Nephron (organoid): Measurements from ENCODE around the gene IRF5.
A peak's percentile ranks its signal among the peaks of the same experiment; 100 is the strongest.

ENCODE experiments used
- H3K27ac Mint-ChIP-seq, 3 experiments: 2 replicates each; pipeline ENCODE4 v1.8.0; 2020; ENCODE audit warnings: mixed read lengths in 3 of 3, mild to moderate bottlenecking in 2 of 3, moderate library complexity in 1 of 3
- H3K27me3 Mint-ChIP-seq: 2 replicates; pipeline ENCODE4 v1.8.0; 2021; ENCODE audit warnings: low read depth, mild to moderate bottlenecking, moderate library complexity, mixed read lengths
- H3K36me3 Mint-ChIP-seq: 2 replicates; pipeline ENCODE4 v1.8.0; 2020; ENCODE audit warnings: low read depth, mixed read lengths
- H3K4me1 Mint-ChIP-seq: 2 replicates; pipeline ENCODE4 v1.8.0; 2020; ENCODE audit warnings: mixed read lengths
- H3K4me3 Mint-ChIP-seq, 3 experiments: 2 replicates each; pipeline ENCODE4 v1.8.0; 2020; ENCODE audit warnings: mild to moderate bottlenecking in 3 of 3, mixed read lengths in 3 of 3, moderate library complexity in 2 of 3
- H3K9me3 Mint-ChIP-seq: 2 replicates; pipeline ENCODE4 v1.8.0; 2020; ENCODE audit warnings: mixed read lengths
- CTCF ChIP-seq, 3 experiments: fragments of 200-600 bp; sonication (generic); IDR thresholded peaks; one replicate each; pipeline ENCODE4 v1.5.0; 2021; ENCODE audit warnings: antibody characterized with exemption in 3 of 3; ENCODE audit not compliant: unreplicated experiment in 3 of 3

IRF5 gene

DNA sequence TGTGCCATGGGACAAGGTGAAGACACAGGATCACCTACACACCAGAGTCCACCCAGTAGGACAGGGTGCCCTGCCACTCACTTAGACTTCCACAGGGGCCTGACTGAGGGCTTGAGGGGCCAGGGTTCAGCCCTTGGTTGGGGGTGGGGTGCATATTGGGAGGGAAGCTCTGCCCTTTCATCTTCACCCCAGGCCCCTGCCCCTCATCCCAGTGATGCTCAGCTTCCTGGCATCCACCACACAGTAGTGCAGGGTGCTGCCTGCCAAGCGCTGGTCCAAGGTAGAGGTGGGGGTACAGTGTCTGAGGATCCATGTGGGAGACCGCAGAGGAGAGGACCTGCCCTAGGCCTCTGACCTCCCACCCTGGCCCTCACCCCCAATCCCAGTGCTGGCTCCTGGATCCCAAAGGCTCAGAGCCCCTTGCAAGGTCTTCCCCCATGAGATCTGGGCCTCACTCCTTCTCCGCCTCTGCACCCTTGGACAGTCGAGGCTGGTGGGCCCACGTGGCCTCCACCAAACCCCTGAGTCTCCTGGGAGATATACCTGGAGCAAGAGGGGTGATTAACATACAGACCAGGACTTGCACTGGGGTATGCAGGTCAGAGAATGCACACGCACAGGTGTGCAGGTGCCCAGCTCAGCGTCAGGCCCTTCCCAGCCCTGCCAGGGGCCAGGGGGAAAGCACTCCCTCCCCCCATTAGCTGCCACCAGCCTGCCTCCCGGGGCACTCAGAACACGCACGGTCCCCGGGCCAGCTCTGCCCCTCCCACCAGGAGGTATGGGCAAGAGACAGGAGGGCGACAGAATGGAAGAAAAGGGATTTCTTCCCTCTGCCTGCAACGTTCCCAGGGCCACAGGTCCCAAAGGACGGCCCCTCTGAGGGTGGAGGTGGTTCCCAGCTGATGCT is 8.6 kb upstream of the IRF5 start:
- Mint-ChIP-seq H3K27ac (no peak overlapping the region), H3K4me3 (no peak overlapping the region), H3K9me3 (no peaks in the 10 kb centered on the region), H3K27me3 (peaks cover 22% of the 10 kb centered on the region), H3K4me1 (peaks cover 6% of the 10 kb centered on the region), H3K36me3 (no peaks in the 10 kb centered on the region)
- no peak for TF ChIP-seq CTCF (IDR thresholded peaks at IDR 0.05; ENCODE audit: unreplicated experiment in 3 of 3)

- H3K4me3 Mint-ChIP-seq = no peak overlapping the region
- H3K27me3 Mint-ChIP-seq = peaks cover 38% of the 10 kb centered on the region
- no peaks in the 10 kb centered on the region for H3K9me3 Mint-ChIP-seq
- H3K4me1 Mint-ChIP-seq = peaks cover 6% of the 10 kb centered on the region
- no peak overlapping the region for H3K27ac Mint-ChIP-seq
- no peaks in the 10 kb centered on the region for H3K36me3 Mint-ChIP-seq
- no peak for TF ChIP-seq CTCF (IDR thresholded peaks at IDR 0.05; ENCODE audit: unreplicated experiment in 3 of 3)
These were observed 6.4 kb upstream of the IRF5 start for GRCh38 chr7:128931190-128931798.

GRCh38 chr7:128931965-128932861 is 5.5 kb upstream of the IRF5 start:
- Mint-ChIP-seq H3K27me3 (peaks cover 47% of the 10 kb centered on the region), H3K4me1 (peaks cover 11% of the 10 kb centered on the region), H3K9me3 (no peaks in the 10 kb centered on the region), H3K27ac (no peak overlapping the region), H3K36me3 (no peaks in the 10 kb centered on the region), H3K4me3 (no peak overlapping the region)
- TF ChIP-seq CTCF (IDR thresholded peaks at IDR 0.05; ENCODE audit: unreplicated experiment in 3 of 3) = no peak

DNA sequence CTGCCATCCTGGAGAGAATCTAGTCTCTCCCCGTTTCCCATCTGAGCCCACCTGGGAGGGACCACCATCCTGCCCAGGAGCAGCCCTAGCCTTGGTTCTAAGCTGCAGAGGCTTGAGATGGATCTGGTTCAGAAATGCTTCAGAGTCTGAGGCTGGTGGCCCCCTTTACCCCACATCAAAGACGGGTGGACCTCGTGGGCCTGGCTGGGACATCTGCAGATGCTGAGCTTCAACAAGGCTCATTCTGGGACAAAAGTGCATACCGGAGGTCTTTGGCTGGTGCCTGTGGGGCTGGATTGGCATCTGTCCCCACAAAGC is 4.9 kb upstream of the IRF5 start:
- H3K4me1 Mint-ChIP-seq = peaks cover 12% of the 10 kb centered on the region
- no peak overlapping the region for H3K4me3 Mint-ChIP-seq
- H3K36me3 Mint-ChIP-seq = no peaks in the 10 kb centered on the region
- no peak overlapping the region for H3K27ac Mint-ChIP-seq
- peaks cover 52% of the 10 kb centered on the region for H3K27me3 Mint-ChIP-seq
- no peak for TF ChIP-seq CTCF (IDR thresholded peaks at IDR 0.05; ENCODE audit: unreplicated experiment in 3 of 3)
- no peaks in the 10 kb centered on the region for H3K9me3 Mint-ChIP-seq

DNA sequence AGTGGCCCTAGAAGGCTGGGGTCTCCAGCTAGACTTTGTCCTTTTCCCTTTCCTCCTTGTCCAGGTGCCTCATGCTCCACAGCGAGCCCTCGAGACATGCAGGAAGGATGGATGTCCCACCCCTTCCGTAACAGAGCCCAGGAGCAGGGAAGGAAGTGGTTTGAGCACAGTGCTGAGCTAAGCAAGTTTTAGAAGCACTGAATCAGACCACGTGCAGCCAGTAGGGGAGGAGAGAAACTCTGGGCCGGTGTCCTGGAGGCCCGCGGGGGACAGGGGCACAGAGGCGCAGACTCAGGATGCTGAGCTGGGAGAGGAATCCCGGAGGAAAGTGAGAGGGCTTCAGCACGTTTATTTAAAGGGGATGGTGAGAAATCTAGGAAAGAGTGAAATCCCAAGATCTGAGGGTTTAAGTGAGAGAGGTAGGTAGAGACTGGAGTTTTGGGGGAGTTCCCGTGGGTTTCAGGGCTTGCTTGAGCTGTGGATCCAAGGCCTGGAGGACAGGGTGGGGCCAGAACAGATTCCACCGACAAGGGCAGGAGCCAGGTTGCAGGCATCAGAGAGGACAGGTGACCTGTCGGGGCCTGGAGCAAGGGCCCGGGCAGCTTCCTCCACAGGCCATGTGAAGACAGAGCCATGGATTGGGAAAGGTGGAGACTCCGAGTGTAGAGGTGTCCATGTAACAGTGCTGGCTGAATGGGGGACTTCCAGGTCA is 4.4 kb upstream of the IRF5 start:
- Mint-ChIP-seq H3K4me3 (peak overlapping the region in 2 of 3 experiments; percentile 14 to 38), H3K27me3 (peaks cover 53% of the 10 kb centered on the region), H3K9me3 (no peaks in the 10 kb centered on the region), H3K36me3 (no peaks in the 10 kb centered on the region), H3K27ac (peak overlapping the region in 1 of 3 experiments; percentile 56), H3K4me1 (peaks cover 13% of the 10 kb centered on the region)
- TF ChIP-seq CTCF (IDR thresholded peaks at IDR 0.05; ENCODE audit: unreplicated experiment in 3 of 3) = no peak
